ENCODE data around the gene WT1.

DNA sequence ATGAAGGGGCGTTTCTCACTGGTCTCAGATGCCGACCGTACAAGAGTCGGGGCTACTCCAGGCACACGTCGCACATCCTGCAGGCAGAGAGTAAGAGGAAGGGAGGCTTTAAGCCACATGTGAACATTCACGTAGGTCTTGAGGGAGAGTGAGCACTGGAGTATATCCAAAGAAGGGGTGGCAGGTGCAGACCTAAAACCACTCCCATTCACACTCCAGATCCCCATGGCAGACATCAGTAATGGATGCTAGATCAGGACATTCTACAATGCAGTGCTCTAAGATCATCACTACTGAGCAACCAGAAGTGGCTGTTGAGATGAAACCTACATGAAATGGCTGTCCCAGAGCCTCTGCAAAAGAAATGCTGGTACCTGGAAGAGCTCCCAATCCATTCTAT is 39.0 kb downstream of the WT1 start:
- TF ChIP-seq RAD21 (IDR thresholded peaks at IDR 0.05) (no peak), SP1 (IDR thresholded peaks at IDR 0.05) (no peak), TAF1 (conservative IDR thresholded peaks at IDR 0.05) (no peak), JUND (IDR thresholded peaks at IDR 0.05) (no peak), HNF4A (conservative IDR thresholded peaks at IDR 0.05) (no peak)
- TF ChIP-seq, protein P1, sequence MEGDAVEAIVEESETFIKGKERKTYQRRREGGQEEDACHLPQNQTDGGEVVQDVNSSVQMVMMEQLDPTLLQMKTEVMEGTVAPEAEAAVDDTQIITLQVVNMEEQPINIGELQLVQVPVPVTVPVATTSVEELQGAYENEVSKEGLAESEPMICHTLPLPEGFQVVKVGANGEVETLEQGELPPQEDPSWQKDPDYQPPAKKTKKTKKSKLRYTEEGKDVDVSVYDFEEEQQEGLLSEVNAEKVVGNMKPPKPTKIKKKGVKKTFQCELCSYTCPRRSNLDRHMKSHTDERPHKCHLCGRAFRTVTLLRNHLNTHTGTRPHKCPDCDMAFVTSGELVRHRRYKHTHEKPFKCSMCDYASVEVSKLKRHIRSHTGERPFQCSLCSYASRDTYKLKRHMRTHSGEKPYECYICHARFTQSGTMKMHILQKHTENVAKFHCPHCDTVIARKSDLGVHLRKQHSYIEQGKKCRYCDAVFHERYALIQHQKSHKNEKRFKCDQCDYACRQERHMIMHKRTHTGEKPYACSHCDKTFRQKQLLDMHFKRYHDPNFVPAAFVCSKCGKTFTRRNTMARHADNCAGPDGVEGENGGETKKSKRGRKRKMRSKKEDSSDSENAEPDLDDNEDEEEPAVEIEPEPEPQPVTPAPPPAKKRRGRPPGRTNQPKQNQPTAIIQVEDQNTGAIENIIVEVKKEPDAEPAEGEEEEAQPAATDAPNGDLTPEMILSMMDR (IDR thresholded peaks at IDR 0.05; ENCODE audit: low read depth, low read length, missing input control): no peak

All from liver (tissue), 3 donors.